GM12891 (cell line): Measurements from ENCODE around the gene SMIM7.
A peak's percentile ranks its signal among the peaks of the same experiment; 100 is the strongest.

ENCODE experiments used
- POLR2AphosphoS5 ChIP-seq: IDR thresholded peaks from 2 replicates; pipeline ENCODE4 v1.6.1; 2011; ENCODE audit warnings: low read depth, low read length, control low read depth
- TAF1 ChIP-seq: IDR thresholded peaks from 2 replicates; pipeline ENCODE4 v1.6.1; 2011; ENCODE audit warnings: low read depth, low read length, control low read depth

GRCh38 chr19:16628183-16628983 is 31.6 kb downstream of the SMIM7 start, which contains the start of gene MED26:
- TF ChIP-seq TAF1, result peak; percentile 86
- peak; percentile 75 for TF ChIP-seq POLR2AphosphoS5
